ENCODE data around the gene ME3. TPM values are rescaled to one million over a fixed set of nuclear protein-coding genes. Genes with fewer than 3 reads are reported as not detected.
"Not testable (repeated sequence)": the region's sequence is repeated elsewhere in the genome, so short reads cannot be mapped to it uniquely, and the experiment has no call there.

The ME3 gene
- total RNA-seq, 1 donor from 2014 or later: 4.1 TPM

DNA sequence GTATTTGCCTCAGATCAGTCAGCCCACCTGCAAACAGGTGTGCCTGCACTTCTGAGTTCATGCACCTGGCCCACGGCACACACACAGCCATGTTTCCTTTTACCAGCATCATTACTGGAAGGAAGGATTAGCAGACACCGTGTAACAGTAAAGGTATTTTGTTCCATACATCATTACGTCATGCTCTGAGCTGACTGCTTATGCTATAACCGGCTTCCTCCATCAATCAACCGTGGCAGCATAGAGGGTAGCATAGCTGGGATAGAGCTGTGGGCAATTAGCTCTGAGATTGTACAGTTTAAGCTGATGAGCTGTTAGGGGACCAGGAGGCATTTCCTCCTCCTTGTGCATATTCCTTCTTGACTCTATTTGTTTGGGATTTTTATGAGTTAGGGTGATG is 102.4 kb downstream of the ME3 start:
- no peak overlapping the region for H3K27ac Mint-ChIP-seq

DNA sequence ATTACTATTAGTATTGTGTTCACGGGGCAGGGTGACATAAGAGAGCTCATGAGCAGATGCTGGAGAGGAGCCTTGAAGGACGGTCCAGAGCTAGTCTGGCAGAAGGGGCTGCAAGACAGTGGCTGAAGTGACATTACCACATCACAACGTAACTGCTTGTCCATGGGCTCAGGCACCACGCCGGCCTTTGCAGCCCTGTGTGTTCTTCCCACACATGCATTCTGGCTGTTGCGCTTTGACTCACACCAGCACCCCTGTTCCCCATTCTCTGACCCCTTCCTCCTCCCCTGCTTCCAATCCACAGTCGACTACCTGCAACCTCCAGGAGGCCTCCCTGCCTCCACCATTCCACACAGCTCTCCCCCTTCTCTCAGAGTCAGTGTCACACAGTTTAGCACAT is 103.3 kb downstream of the ME3 start:
- Mint-ChIP-seq H3K36me3 (ENCODE audit: low read depth) (no peaks in the 10 kb centered on the region), H3K4me3 (ENCODE audit: low read depth) (no peak overlapping the region), H3K4me1 (ENCODE audit: low read depth) (no peaks in the 10 kb centered on the region), H3K27ac (no peak overlapping the region), H3K27me3 (ENCODE audit: low read depth) (peaks cover 2% of the 10 kb centered on the region), H3K9me3 (no peaks in the 10 kb centered on the region)
- no peak for DNase-seq (ENCODE audit: low spot score)
- intact Hi-C loops (cut with micrococcal nuclease): no loop called here

More for the DNA sequence above, 102.4 kb downstream of the ME3 start:
- H3K9me3 Mint-ChIP-seq: no peaks in the 10 kb centered on the region
- H3K36me3 Mint-ChIP-seq (ENCODE audit: low read depth): no peaks in the 10 kb centered on the region
- no peaks in the 10 kb centered on the region for H3K4me1 Mint-ChIP-seq (ENCODE audit: low read depth)
- intact Hi-C loops (cut with micrococcal nuclease): no loop called here
- H3K27me3 Mint-ChIP-seq (ENCODE audit: low read depth): peaks cover 1% of the 10 kb centered on the region
- no peak for DNase-seq (ENCODE audit: low spot score)
- H3K4me3 Mint-ChIP-seq (ENCODE audit: low read depth): no peak overlapping the region

GRCh38 chr11:86565801-86566312 is 106.6 kb downstream of the ME3 start:
- H3K27me3 Mint-ChIP-seq (ENCODE audit: low read depth): peaks cover 2% of the 10 kb centered on the region
- peaks cover 5% of the 10 kb centered on the region for H3K9me3 Mint-ChIP-seq
- no peak overlapping the region for H3K4me3 Mint-ChIP-seq (ENCODE audit: low read depth)
- no peak for DNase-seq (ENCODE audit: low spot score)
- H3K36me3 Mint-ChIP-seq (ENCODE audit: low read depth): no peaks in the 10 kb centered on the region
- H3K27ac Mint-ChIP-seq: no peak overlapping the region
- intact Hi-C loops (cut with micrococcal nuclease): no loop called here
- H3K4me1 Mint-ChIP-seq (ENCODE audit: low read depth): no peaks in the 10 kb centered on the region

DNA sequence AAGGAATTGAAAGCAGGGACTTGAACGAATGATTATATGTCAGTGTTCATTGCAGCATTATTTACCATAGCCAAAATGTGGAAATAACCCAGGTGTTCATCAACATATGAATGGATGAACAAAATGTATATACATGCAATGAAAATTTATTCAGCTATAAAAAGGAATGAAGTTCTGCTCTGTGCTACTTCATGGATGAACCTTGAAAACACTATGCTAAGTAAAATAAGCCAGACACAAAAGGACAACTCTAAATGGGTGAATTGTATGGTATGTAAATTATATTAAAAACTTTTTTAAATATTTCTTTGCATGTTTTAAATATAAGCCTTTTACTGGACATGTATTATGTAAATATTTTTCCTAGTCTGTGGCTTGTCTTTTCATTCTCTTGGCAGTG is 107.0 kb downstream of the ME3 start:
- H3K27me3 Mint-ChIP-seq (ENCODE audit: low read depth): peaks cover 2% of the 10 kb centered on the region
- no peak overlapping the region for H3K27ac Mint-ChIP-seq
- H3K9me3 Mint-ChIP-seq: peaks cover 8% of the 10 kb centered on the region
- no peaks in the 10 kb centered on the region for H3K4me1 Mint-ChIP-seq (ENCODE audit: low read depth)
- DNase-seq (ENCODE audit: low spot score): no peak
- H3K4me3 Mint-ChIP-seq (ENCODE audit: low read depth): no peak overlapping the region
- no peaks in the 10 kb centered on the region for H3K36me3 Mint-ChIP-seq (ENCODE audit: low read depth)
- intact Hi-C loops (cut with micrococcal nuclease): no loop called here

DNA sequence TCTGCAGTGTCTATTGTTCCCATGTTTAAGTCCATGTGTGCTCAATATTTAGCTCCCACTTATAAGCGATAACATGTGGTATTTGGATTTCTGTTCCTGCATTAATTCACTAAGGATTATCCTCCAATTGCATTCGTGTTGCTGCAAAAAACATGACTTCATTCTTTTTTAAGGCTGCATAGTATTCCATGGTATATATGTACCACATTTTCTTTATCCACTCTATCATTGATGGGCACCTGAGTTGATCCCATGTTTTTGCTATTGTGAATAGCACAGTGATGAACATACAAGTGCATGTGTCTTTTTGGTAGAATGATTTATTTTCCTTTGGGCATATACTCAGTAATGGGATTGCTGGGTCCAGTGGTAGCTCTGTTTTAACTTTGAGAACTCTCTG is 109.6 kb downstream of the ME3 start:
- not testable (repeated sequence) for H3K27ac Mint-ChIP-seq

GRCh38 chr11:86559311-86559945 is 113.0 kb downstream of the ME3 start:
- Mint-ChIP-seq H3K27ac (no peak overlapping the region), H3K4me1 (ENCODE audit: low read depth) (no peaks in the 10 kb centered on the region), H3K27me3 (ENCODE audit: low read depth) (no peaks in the 10 kb centered on the region), H3K36me3 (ENCODE audit: low read depth) (no peaks in the 10 kb centered on the region), H3K9me3 (peaks cover 12% of the 10 kb centered on the region), H3K4me3 (ENCODE audit: low read depth) (no peak overlapping the region)
- DNase-seq (ENCODE audit: low spot score): no peak
- intact Hi-C loops (cut with micrococcal nuclease): no loop called here

More for the DNA sequence above, 109.6 kb downstream of the ME3 start:
- peaks cover 12% of the 10 kb centered on the region for H3K9me3 Mint-ChIP-seq
- H3K27me3 Mint-ChIP-seq (ENCODE audit: low read depth); DNase-seq (ENCODE audit: low spot score); H3K4me3 Mint-ChIP-seq (ENCODE audit: low read depth); H3K36me3 Mint-ChIP-seq (ENCODE audit: low read depth); intact Hi-C loops (cut with micrococcal nuclease); H3K4me1 Mint-ChIP-seq (ENCODE audit: low read depth): not testable (repeated sequence)

- peaks cover 12% of the 10 kb centered on the region for H3K9me3 Mint-ChIP-seq
- H3K4me1 Mint-ChIP-seq (ENCODE audit: low read depth): no peaks in the 10 kb centered on the region
- intact Hi-C loops (cut with micrococcal nuclease): no loop called here
- no peaks in the 10 kb centered on the region for H3K36me3 Mint-ChIP-seq (ENCODE audit: low read depth)
- DNase-seq (ENCODE audit: low spot score): no peak
- no peak overlapping the region for H3K4me3 Mint-ChIP-seq (ENCODE audit: low read depth)
- H3K27me3 Mint-ChIP-seq (ENCODE audit: low read depth): no peaks in the 10 kb centered on the region
- no peak overlapping the region for H3K27ac Mint-ChIP-seq
Observed at GRCh38 chr11:86558841-86559240, 113.6 kb downstream of the ME3 start.

DNA sequence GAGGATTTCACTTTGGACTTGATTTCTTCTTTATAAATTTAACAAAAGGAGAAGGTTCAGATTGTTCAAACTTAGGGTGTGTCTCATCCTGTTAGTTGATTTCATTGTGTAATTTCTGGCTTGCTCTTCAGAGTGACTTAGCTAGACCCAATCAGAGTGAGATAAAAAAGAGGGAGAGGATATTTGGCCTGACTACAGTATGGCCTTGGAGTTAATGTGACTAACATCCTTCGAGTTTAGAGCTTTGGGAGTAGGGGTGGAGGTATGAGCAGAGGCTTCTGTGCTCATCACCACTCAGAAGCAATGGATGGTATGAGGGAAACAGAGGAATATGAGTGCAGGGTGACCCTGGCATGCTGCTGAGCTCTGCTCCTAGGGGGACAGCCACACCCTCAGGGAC is 114.2 kb downstream of the ME3 start:
- Mint-ChIP-seq H3K9me3 (peaks cover 12% of the 10 kb centered on the region), H3K27ac (no peak overlapping the region), H3K27me3 (ENCODE audit: low read depth) (no peaks in the 10 kb centered on the region), H3K36me3 (ENCODE audit: low read depth) (no peaks in the 10 kb centered on the region), H3K4me1 (ENCODE audit: low read depth) (no peaks in the 10 kb centered on the region), H3K4me3 (ENCODE audit: low read depth) (no peak overlapping the region)
- intact Hi-C loops (cut with micrococcal nuclease): no loop called here
- DNase-seq (ENCODE audit: low spot score): no peak

- no peak overlapping the region for H3K4me3 Mint-ChIP-seq (ENCODE audit: low read depth)
- no peaks in the 10 kb centered on the region for H3K27me3 Mint-ChIP-seq (ENCODE audit: low read depth)
- intact Hi-C loops (cut with micrococcal nuclease): no loop called here
- H3K4me1 Mint-ChIP-seq (ENCODE audit: low read depth): no peaks in the 10 kb centered on the region
- no peaks in the 10 kb centered on the region for H3K36me3 Mint-ChIP-seq (ENCODE audit: low read depth)
- H3K9me3 Mint-ChIP-seq: peaks cover 7% of the 10 kb centered on the region
- no peak overlapping the region for H3K27ac Mint-ChIP-seq
- DNase-seq (ENCODE audit: low spot score): no peak
Observed at GRCh38 chr11:86555866-86556265, 116.5 kb downstream of the ME3 start.

DNA sequence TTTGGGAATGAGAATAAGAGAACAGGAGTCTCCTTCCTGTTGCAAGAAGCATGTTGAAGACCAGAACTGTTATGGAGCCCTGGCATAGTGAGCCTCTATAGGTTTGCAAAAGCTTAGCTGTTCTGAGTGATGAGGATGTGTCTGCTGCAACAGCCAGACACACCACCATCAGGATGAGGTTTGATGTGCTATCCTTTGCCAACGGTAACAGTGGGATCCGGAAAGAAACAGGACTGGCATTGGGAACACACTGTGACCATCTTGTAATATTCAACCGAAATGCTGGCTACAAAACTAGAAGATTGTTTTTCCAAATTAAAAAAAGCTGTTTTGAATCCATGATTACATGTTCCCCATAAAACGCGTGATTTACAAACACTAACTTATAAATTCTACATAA is 117.0 kb downstream of the ME3 start:
- no peak overlapping the region for H3K4me3 Mint-ChIP-seq (ENCODE audit: low read depth)

GRCh38 chr11:86553265-86553664 is 119.2 kb downstream of the ME3 start:
- no peak overlapping the region for H3K27ac Mint-ChIP-seq
- no peak overlapping the region for H3K4me3 Mint-ChIP-seq (ENCODE audit: low read depth)
- H3K4me1 Mint-ChIP-seq (ENCODE audit: low read depth): no peaks in the 10 kb centered on the region
- no peaks in the 10 kb centered on the region for H3K27me3 Mint-ChIP-seq (ENCODE audit: low read depth)
- intact Hi-C loops (cut with micrococcal nuclease): no loop called here
- no peaks in the 10 kb centered on the region for H3K9me3 Mint-ChIP-seq
- no peak for DNase-seq (ENCODE audit: low spot score)
- H3K36me3 Mint-ChIP-seq (ENCODE audit: low read depth): no peaks in the 10 kb centered on the region

More for the DNA sequence above, 117.0 kb downstream of the ME3 start:
- intact Hi-C loops (cut with micrococcal nuclease): no loop called here
- no peak for DNase-seq (ENCODE audit: low spot score)
- Mint-ChIP-seq H3K27me3 (ENCODE audit: low read depth) (no peaks in the 10 kb centered on the region), H3K9me3 (peaks cover 4% of the 10 kb centered on the region), H3K27ac (no peak overlapping the region), H3K36me3 (ENCODE audit: low read depth) (no peaks in the 10 kb centered on the region), H3K4me1 (ENCODE audit: low read depth) (no peaks in the 10 kb centered on the region)

GRCh38 chr11:86551288-86552092 is 120.9 kb downstream of the ME3 start:
- Mint-ChIP-seq H3K36me3 (ENCODE audit: low read depth) (no peaks in the 10 kb centered on the region), H3K4me1 (ENCODE audit: low read depth) (no peaks in the 10 kb centered on the region), H3K27ac (no peak overlapping the region), H3K4me3 (ENCODE audit: low read depth) (no peak overlapping the region), H3K27me3 (ENCODE audit: low read depth) (no peaks in the 10 kb centered on the region), H3K9me3 (no peaks in the 10 kb centered on the region)
- intact Hi-C loops (cut with micrococcal nuclease): no loop called here
- DNase-seq (ENCODE audit: low spot score): no peak

DNA sequence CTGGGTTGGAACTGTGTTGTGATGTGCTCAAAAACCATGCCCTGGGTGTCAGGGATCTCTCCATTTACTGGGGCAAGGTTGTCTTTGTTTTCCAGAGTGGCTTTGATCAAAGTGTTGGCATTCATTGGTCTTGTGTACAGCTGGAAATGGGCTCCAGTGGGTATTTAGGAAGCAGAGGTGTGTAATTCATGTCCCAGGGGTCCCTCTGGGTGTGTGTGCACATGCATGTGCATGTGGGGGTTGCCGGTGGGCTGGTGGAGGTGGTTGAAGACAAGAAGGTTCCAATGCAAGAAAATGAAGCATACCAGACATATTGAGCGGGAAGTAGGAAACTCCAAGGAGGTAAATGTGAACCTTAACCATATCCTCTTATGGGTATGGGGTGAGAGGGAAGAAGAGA is 121.7 kb downstream of the ME3 start:
- DNase-seq (ENCODE audit: low spot score): no peak
- Mint-ChIP-seq H3K9me3 (no peaks in the 10 kb centered on the region), H3K36me3 (ENCODE audit: low read depth) (no peaks in the 10 kb centered on the region), H3K27me3 (ENCODE audit: low read depth) (no peaks in the 10 kb centered on the region), H3K4me1 (ENCODE audit: low read depth) (no peaks in the 10 kb centered on the region), H3K27ac (no peak overlapping the region), H3K4me3 (ENCODE audit: low read depth) (no peak overlapping the region)
- intact Hi-C loops (cut with micrococcal nuclease): no loop called here
